Karpas-422 (cell line): Measurements from ENCODE around the gene PHC3. TPM values are rescaled to one million over a fixed set of nuclear protein-coding genes. Genes with fewer than 3 reads are reported as not detected.

Experiments
- DNase-seq: peaks from one replicate; pipeline ENCODE4 v3.0.0-alpha.2; 2015
- H2AFZ ChIP-seq: fragments of 200-600 bp; sonication (generic); 2 replicates; pipeline ENCODE4 v1.6.1; 2014; ENCODE audit warnings: antibody characterized with exemption, low read length, mixed read lengths
- H3K27ac ChIP-seq: fragments of 200-600 bp; sonication (generic); 2 replicates; pipeline ENCODE4 v1.5.1; 2014; ENCODE audit warnings: mild to moderate bottlenecking, low read length, moderate library complexity
- H3K27me3 ChIP-seq: fragments of 200-600 bp; sonication (generic); 2 replicates; pipeline ENCODE4 v1.6.1; 2014; ENCODE audit warnings: low read length, mixed read lengths
- H3K36me3 ChIP-seq: fragments of 200-600 bp; sonication (generic); 2 replicates; pipeline ENCODE4 v1.6.1; 2014; ENCODE audit warnings: low read length, mixed read lengths; ENCODE audit not compliant: insufficient read depth
- H3K4me1 ChIP-seq: fragments of 200-600 bp; sonication (generic); 2 replicates; pipeline ENCODE4 v1.6.1; 2014; ENCODE audit warnings: mild to moderate bottlenecking, low read length, mixed read lengths
- H3K4me2 ChIP-seq: fragments of 200-600 bp; sonication (generic); 2 replicates; pipeline ENCODE4 v1.6.1; 2014; ENCODE audit warnings: low read length, low read depth, mild to moderate bottlenecking; ENCODE audit not compliant: poor library complexity, severe bottlenecking
- H3K4me3 ChIP-seq: fragments of 200-600 bp; sonication (generic); 2 replicates; pipeline ENCODE4 v1.5.1; 2014; ENCODE audit warnings: mild to moderate bottlenecking, antibody characterized with exemption, low read length, mixed read lengths
- H3K79me2 ChIP-seq: fragments of 200-600 bp; sonication (generic); 2 replicates; pipeline ENCODE4 v1.6.1; 2014; ENCODE audit warnings: mild to moderate bottlenecking, low read length, mixed read lengths
- H3K9ac ChIP-seq: fragments of 200-600 bp; sonication (generic); 2 replicates; pipeline ENCODE4 v1.6.0; 2014; ENCODE audit warnings: low read length
- H3K9me2 ChIP-seq: fragments of 200-600 bp; sonication (generic), shearing (Covaris generic); replicated peaks from 2 replicates; pipeline ENCODE4 v1.6.0; 2014; ENCODE audit warnings: mild to moderate bottlenecking, low read length, moderate library complexity; ENCODE audit not compliant: insufficient read depth
- H3K9me3 ChIP-seq: fragments of 300-700, 200-600 bp; sonication (generic); 2 replicates; pipeline ENCODE4 v1.6.1; 2014; ENCODE audit warnings: low read length, mixed read lengths
- H4K20me1 ChIP-seq: fragments of 200-600 bp; sonication (generic); 2 replicates; pipeline ENCODE4 v1.6.1; 2014; ENCODE audit warnings: mild to moderate bottlenecking, antibody characterized with exemption, low read length, low read depth; ENCODE audit not compliant: insufficient read depth
- total RNA-seq: library from RNA; depleted of rRNA; stranded (reverse); fragments of >200 nt; shearing (Covaris generic); gene quantifications from 2 replicates; pipeline ENCODE4 v1.2.3, GENCODE V29; 2014; ENCODE audit warnings: low replicate concordance

The PHC3 gene
- total RNA-seq, 1 experiment from 2014 or later = 89.9 TPM

DNA sequence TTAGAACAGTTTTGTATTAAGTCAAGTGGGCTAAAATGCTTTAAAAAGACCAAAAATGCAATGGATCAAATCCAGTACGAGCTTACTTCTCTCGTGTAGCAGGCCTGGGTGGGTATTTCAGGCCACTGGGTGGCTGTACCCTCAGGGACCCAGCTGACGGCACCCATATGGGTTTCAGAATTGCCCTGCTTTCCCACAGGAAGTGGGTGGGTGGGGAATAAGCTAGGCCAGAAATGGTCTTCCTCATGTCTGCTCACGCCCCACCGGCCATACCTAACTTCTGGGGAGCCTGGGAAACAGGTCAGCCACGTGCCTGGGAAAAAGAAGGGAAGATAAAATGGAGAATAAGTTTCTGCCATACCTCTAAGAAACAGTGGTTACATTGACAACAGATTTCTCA, 123.4 kb downstream of the PHC3 start:
- H3K4me3 ChIP-seq = peak overlapping the region; percentile 53

DNA sequence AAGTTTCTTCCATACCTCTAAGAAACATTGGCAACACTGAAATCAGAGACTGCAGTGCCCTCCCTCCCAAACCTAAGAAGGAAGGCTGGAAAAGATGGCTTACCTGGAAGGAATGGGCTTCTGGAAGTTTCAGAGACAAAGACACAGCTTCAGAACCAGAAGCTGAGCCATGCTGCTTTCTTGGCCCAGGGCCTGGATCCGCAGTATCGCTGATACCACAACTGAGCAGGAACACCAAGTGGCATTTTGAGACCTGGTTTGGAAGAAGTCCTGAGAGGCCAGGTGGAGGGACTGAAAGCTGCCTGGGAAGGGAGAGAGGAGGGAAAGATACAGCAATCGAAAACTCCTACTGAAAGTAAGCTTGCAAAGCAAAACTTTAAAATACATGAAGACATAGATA, 124.0 kb downstream of the PHC3 start:
- Histone ChIP-seq H3K36me3 (peaks cover 3% of the 10 kb centered on the region), H2AFZ (no peak overlapping the region), H3K4me1 (peaks cover 67% of the 10 kb centered on the region), H3K4me2 (peak overlapping the region; percentile 80), H3K27me3 (no peaks in the 10 kb centered on the region), H3K9me2 (no peaks in the 10 kb centered on the region), H3K9ac (peak overlapping the region; percentile 62), H3K27ac (peak overlapping the region; percentile 97), H3K9me3 (no peaks in the 10 kb centered on the region), H4K20me1 (no peaks in the 10 kb centered on the region), H3K4me3 (peak overlapping the region; percentile 53), H3K79me2 (peaks cover 41% of the 10 kb centered on the region)
- no peak for DNase-seq

More for the DNA sequence above, 123.4 kb downstream of the PHC3 start:
- Histone ChIP-seq H3K36me3 (peaks cover 3% of the 10 kb centered on the region; the same call in 1 of the 2 replicates), H3K27ac (peak overlapping the region; percentile 97), H4K20me1 (no peaks in the 10 kb centered on the region), H3K27me3 (no peaks in the 10 kb centered on the region), H3K79me2 (peaks cover 36% of the 10 kb centered on the region), H3K9ac (peak overlapping the region; percentile 62), H2AFZ (peak overlapping the region; percentile 7; the same call in 1 of the 2 replicates), H3K4me2 (peak overlapping the region; percentile 80), H3K9me3 (no peaks in the 10 kb centered on the region), H3K9me2 (no peaks in the 10 kb centered on the region), H3K4me1 (peaks cover 67% of the 10 kb centered on the region)
- DNase-seq = peak; percentile 72

DNA sequence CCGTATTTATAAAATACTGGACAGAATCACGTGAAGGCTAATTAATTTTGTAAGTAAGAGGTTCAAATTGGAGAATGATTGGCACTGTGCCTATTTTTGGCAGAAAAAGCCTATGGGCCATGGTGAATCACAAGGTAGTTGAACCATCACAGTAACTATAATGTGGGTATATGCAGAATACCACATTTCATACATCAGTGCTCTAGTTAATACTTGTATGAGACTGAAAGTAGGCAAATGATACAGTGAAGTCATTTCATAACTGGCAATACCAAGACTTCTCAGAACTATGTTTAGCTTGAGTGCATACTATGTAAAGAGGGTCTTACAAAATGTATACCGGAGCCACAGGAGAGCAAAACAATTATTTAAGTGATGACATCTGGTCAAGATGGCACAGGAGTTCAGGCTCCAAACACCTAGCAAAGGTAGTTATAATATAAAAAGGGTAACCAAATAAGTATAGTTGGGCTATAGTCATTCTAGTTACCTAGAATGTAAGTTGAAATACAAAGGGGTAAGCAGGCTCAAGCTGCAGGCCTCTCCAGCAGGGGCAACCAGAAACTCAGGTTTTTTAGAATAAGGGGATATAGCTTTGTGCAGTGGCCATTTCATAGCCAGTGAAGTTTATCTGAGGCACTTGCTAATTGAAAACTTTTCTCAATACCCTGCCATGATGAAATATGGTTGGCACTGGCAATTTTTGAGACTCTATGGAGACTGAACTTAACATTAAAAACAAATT, 124.7 kb downstream of the PHC3 start:
- Histone ChIP-seq H3K9me3 (no peaks in the 10 kb centered on the region), H3K4me3 (peak overlapping the region; percentile 53)

DNA sequence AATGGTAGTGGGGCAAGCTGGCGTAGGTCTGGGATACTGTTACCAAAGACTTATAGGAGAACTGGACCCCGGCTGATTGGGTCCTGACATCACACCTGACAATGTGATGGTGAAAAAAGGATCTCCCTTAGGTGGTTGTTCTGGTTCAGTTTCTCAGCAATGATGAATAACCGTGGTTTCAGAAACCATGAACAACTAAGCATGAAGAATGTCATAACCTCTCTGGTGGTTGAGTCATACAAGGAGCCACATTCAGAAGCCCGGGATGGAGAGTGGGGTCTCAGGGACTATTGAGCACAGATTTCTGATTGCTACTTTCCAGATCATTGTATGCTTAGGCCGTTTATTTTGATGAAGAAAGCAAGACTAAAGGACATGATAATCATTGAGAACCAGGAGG, 126.3 kb downstream of the PHC3 start:
- no peaks in the 10 kb centered on the region for H3K9me2 ChIP-seq
- peak overlapping the region; percentile 62 for H3K9ac ChIP-seq
- H3K9me3 ChIP-seq = no peaks in the 10 kb centered on the region
- no peaks in the 10 kb centered on the region; the same call in 1 of the 2 replicates for H3K36me3 ChIP-seq
- peak; percentile 61 for DNase-seq
- H3K79me2 ChIP-seq = peaks cover 50% of the 10 kb centered on the region
- H3K4me1 ChIP-seq = peaks cover 74% of the 10 kb centered on the region
- H3K4me2 ChIP-seq = peak overlapping the region; percentile 80
- peak overlapping the region; percentile 97 for H3K27ac ChIP-seq
- no peaks in the 10 kb centered on the region for H4K20me1 ChIP-seq
- H3K27me3 ChIP-seq = no peaks in the 10 kb centered on the region
- peak overlapping the region; percentile 44 for H2AFZ ChIP-seq
- H3K4me3 ChIP-seq = peak overlapping the region; percentile 50

More for the DNA sequence above, 124.7 kb downstream of the PHC3 start:
- peaks cover 67% of the 10 kb centered on the region for H3K4me1 ChIP-seq
- peak overlapping the region; percentile 80 for H3K4me2 ChIP-seq
- no peaks in the 10 kb centered on the region for H4K20me1 ChIP-seq
- peaks cover 47% of the 10 kb centered on the region for H3K79me2 ChIP-seq
- no peaks in the 10 kb centered on the region for H3K27me3 ChIP-seq
- no peaks in the 10 kb centered on the region; the same call in 1 of the 2 replicates for H3K36me3 ChIP-seq
- H3K9ac ChIP-seq = peak overlapping the region; percentile 62
- H2AFZ ChIP-seq = no peak overlapping the region
- H3K9me2 ChIP-seq = no peaks in the 10 kb centered on the region
- H3K27ac ChIP-seq = peak overlapping the region; percentile 97
- peak; percentile 92 for DNase-seq

DNA sequence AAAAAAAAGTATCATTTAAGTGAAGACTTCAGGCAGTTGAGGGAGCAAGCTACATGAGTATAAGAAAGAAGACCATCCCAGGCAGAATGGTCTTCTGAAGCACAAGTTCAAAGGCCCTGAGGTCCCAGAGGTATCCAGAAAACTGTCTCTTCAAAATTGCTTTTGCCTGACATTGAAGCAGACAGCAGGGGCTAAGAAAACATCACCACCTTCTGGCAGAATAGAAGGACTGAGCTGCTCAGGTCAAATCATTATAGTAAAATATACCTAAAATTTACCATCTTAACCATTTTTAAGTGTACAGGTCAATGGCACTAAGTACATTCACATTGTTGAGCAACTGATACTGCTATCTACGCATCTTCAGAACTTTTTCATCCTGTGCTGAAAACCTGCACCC, 127.3 kb downstream of the PHC3 start:
- Histone ChIP-seq H3K79me2 (peaks cover 41% of the 10 kb centered on the region), H2AFZ (no peak overlapping the region), H3K27me3 (no peaks in the 10 kb centered on the region), H3K9ac (no peak overlapping the region), H3K4me1 (peaks cover 66% of the 10 kb centered on the region), H4K20me1 (no peaks in the 10 kb centered on the region), H3K4me2 (peak overlapping the region; percentile 80), H3K9me3 (no peaks in the 10 kb centered on the region), H3K9me2 (no peaks in the 10 kb centered on the region), H3K36me3 (no peaks in the 10 kb centered on the region; the same call in 1 of the 2 replicates), H3K4me3 (no peak overlapping the region), H3K27ac (peak overlapping the region; percentile 97)
- peak; percentile 80 for DNase-seq

DNA sequence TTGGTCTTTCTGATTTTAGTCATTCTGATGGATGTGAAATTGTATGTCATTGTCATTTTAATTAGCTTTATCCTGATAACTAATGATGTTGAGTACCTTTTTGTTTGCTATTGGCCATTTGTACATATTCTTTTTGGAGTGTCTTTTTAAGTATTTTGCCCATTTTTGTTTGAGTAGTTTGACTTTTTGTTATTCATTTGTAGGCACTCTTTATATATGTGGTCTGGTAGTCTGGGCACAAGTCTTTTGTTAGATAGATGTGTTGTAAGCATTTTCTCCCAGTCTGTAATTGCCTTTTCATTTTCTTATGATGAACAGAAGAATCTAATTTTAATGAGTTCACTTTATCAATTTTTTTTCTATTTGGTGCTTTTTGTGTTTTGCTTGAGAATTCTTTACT, 129.1 kb downstream of the PHC3 start:
- H3K9ac ChIP-seq = no peak overlapping the region
- H3K4me2 ChIP-seq = no peak overlapping the region
- H3K4me3 ChIP-seq = no peak overlapping the region
- H3K27me3 ChIP-seq = no peaks in the 10 kb centered on the region
- H3K4me1 ChIP-seq = peaks cover 48% of the 10 kb centered on the region
- H3K9me2 ChIP-seq = no peaks in the 10 kb centered on the region
- no peaks in the 10 kb centered on the region for H4K20me1 ChIP-seq
- no peak overlapping the region; the same call in 1 of the 2 replicates for H3K27ac ChIP-seq
- H3K9me3 ChIP-seq = no peaks in the 10 kb centered on the region
- no peaks in the 10 kb centered on the region; the same call in 1 of the 2 replicates for H3K36me3 ChIP-seq
- H3K79me2 ChIP-seq = peaks cover 38% of the 10 kb centered on the region
- H2AFZ ChIP-seq = no peak overlapping the region
- DNase-seq = no peak

DNA sequence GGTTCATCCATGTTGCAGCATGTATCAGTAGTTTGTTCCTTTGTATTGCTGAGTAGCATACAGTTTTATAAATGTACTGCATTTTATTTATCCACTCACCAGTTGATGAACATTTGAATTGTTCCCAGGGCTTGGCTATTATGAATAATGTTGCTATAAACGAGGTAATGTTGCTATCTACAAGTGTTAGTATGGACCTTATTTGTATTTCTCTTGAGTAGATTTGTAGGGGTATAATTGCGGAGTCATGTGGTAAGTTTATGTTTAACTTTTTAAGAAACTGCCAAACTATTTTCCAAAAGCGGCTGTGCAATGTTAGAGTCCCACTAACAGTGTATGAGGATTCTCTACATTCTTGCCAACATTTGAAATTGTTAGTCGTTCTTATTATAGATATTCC, 130.8 kb downstream of the PHC3 start:
- Histone ChIP-seq H3K9me3 (no peaks in the 10 kb centered on the region), H3K36me3 (no peaks in the 10 kb centered on the region; the same call in 1 of the 2 replicates), H3K9ac (no peak overlapping the region), H3K27ac (no peak overlapping the region), H4K20me1 (no peaks in the 10 kb centered on the region), H3K4me3 (no peak overlapping the region), H2AFZ (no peak overlapping the region), H3K9me2 (no peaks in the 10 kb centered on the region), H3K4me1 (peaks cover 38% of the 10 kb centered on the region), H3K79me2 (peaks cover 51% of the 10 kb centered on the region), H3K27me3 (no peaks in the 10 kb centered on the region), H3K4me2 (no peak overlapping the region)
- no peak for DNase-seq

DNA sequence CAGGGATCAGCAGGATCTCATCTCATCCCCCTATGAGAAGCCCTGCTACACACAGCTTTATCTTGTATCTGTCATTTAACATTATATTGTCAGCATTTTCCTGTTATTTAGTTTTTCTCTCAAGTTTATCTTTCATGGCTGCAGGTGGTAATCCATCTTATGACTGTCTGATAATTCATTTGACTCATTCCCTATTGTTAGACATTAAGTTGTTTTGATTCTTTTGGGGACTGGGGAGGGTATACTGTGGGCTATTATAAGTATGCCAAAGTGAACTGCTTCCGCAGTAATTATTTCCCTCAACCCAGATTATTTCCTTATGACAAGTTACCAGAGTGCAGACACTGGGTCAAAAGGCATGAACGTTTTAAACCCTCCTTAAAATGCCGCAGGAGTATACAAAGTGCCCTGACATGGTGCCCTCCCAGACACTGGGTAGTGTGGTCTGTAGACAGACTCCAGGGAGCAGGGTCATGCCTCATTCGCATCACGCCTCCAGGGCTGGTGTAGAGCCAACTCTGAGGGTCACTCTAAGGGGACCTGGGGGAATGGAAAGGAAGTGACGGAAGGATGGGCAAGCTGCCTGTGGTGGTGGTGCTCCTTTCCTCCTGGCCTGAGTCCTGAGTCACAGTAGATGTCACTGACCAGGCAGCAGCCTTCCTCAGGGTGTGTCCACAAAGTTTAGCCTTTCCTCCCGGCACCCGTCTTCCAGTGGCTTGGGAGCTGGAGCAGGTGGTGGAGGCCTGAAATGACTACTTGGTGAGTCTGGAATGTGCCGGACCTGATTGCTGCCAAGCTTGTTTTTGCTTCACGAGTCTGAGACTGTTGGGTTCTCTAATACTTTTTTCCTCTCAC, 132.2 kb downstream of the PHC3 start:
- H3K4me2 ChIP-seq = no peak overlapping the region
- DNase-seq = no peak
- no peak overlapping the region for H3K4me3 ChIP-seq
- peaks cover 36% of the 10 kb centered on the region for H3K4me1 ChIP-seq
- no peaks in the 10 kb centered on the region; the same call in 1 of the 2 replicates for H3K36me3 ChIP-seq
- H2AFZ ChIP-seq = no peak overlapping the region
- no peak overlapping the region for H3K27ac ChIP-seq
- no peak overlapping the region for H3K9ac ChIP-seq
- H3K9me3 ChIP-seq = no peaks in the 10 kb centered on the region
- no peaks in the 10 kb centered on the region for H3K9me2 ChIP-seq
- no peaks in the 10 kb centered on the region for H3K27me3 ChIP-seq
- H4K20me1 ChIP-seq = no peaks in the 10 kb centered on the region
- peaks cover 62% of the 10 kb centered on the region for H3K79me2 ChIP-seq
